ENCODE measurements around the gene VEPH1. TPM values are rescaled to one million over a fixed set of nuclear protein-coding genes. Genes with fewer than 3 reads are reported as not detected.

VEPH1 gene
- total RNA-seq, 1 experiment from 2014 or later = 7.7 TPM

DNA sequence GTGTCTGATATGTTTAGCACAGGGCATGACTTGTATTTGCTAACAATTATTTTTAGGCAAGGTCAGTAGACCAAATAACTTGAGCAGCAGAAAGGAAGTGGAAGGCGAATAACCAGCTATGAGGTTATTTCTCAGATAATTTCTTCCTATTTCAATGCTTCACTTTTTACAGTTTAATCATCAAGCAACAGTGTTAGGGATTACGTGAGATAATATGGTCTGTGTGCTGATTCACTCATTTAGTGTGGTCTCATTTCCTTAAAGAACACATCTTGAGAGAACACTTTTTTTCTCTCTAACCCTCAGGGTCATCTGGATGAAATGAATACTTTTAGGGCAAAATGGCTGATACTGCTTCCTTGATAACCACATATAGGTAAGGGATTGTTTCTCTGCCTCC, 217.2 kb downstream of the VEPH1 start:
- Histone ChIP-seq H3K56ac (ENCODE audit: insufficient read length, low read depth, low read length) (no peak overlapping the region), H3K27ac (ENCODE audit: insufficient read length, low read depth, low read length) (no peak overlapping the region), H3K23ac (ENCODE audit: insufficient read length, low read depth, low read length) (no peak overlapping the region), H4K20me1 (ENCODE audit: control insufficient read depth, insufficient read depth, insufficient read length) (no peaks in the 10 kb centered on the region), H3K9ac (ENCODE audit: extremely low read depth, insufficient read length, low read length) (no peak overlapping the region), H2AK5ac (ENCODE audit: insufficient read length, low read length) (no peak overlapping the region), H2BK20ac (ENCODE audit: low read depth, low read length, poor library complexity, severe bottlenecking) (no peak overlapping the region), H2BK15ac (ENCODE audit: low read depth, low read length) (no peak overlapping the region), H3K14ac (ENCODE audit: insufficient read depth, low read length) (no peak overlapping the region), H2BK5ac (ENCODE audit: insufficient read length, low read length) (no peak overlapping the region), H3K4me1 (ENCODE audit: insufficient read depth, low read length) (0 out of 2 replicates have a peak, but pooled peaks cover 2% of the 10 kb centered on the region), H3K4me2 (ENCODE audit: insufficient read depth, insufficient read length, low read length) (no peak overlapping the region), H3K27me3 (ENCODE audit: insufficient read depth, low read length) (no peaks in the 10 kb centered on the region), H4K91ac (ENCODE audit: insufficient read length, low read depth, low read length) (no peak overlapping the region), H4K8ac (replicated peaks; ENCODE audit: insufficient read length, low read depth, low read length) (no peak overlapping the region), H2BK12ac (ENCODE audit: insufficient read length, low read depth, low read length) (no peak overlapping the region), H3K79me2 (ENCODE audit: insufficient read depth, low read length) (no peaks in the 10 kb centered on the region), H3K9me3 (ENCODE audit: control insufficient read depth, low read depth, low read length) (no peaks in the 10 kb centered on the region), H3K4ac (ENCODE audit: low read depth, low read length) (no peak overlapping the region), H3K18ac (ENCODE audit: insufficient read length, low read depth, low read length) (no peak overlapping the region), H2AFZ (ENCODE audit: low read length) (no peak overlapping the region), H2BK120ac (ENCODE audit: low read depth, low read length, poor library complexity, severe bottlenecking) (no peak overlapping the region), H3K79me1 (ENCODE audit: insufficient read depth, low read depth, low read length, poor library complexity, severe bottlenecking) (no peaks in the 10 kb centered on the region), H3K23me2 (ENCODE audit: insufficient read length, low read depth, low read length, poor library complexity, severe bottlenecking) (no peaks in the 10 kb centered on the region), H3T11ph (ENCODE audit: low read length) (no peak overlapping the region), H4K5ac (ENCODE audit: insufficient read length, low read depth, low read length) (no peak overlapping the region)
- WGBS (ENCODE audit: extremely low coverage, insufficient read length, low lambda C conversion rate) = no CpG with 5 or more reads among the region's 2 CpGs
- no peaks in the 10 kb centered on the region for H3K27me3 Mint-ChIP-seq (ENCODE audit: low read depth)
- no peak for DNase-seq
- no peaks in the 10 kb centered on the region for H3K9me3 Mint-ChIP-seq
- TF ChIP-seq, protein P1, sequence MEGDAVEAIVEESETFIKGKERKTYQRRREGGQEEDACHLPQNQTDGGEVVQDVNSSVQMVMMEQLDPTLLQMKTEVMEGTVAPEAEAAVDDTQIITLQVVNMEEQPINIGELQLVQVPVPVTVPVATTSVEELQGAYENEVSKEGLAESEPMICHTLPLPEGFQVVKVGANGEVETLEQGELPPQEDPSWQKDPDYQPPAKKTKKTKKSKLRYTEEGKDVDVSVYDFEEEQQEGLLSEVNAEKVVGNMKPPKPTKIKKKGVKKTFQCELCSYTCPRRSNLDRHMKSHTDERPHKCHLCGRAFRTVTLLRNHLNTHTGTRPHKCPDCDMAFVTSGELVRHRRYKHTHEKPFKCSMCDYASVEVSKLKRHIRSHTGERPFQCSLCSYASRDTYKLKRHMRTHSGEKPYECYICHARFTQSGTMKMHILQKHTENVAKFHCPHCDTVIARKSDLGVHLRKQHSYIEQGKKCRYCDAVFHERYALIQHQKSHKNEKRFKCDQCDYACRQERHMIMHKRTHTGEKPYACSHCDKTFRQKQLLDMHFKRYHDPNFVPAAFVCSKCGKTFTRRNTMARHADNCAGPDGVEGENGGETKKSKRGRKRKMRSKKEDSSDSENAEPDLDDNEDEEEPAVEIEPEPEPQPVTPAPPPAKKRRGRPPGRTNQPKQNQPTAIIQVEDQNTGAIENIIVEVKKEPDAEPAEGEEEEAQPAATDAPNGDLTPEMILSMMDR (conservative IDR thresholded peaks at IDR 0.05) = no peak
- 0 out of 4 replicates have a peak, but pooled peaks cover 0 to 2% of the 10 kb centered on the region in 2 experiments for H3K4me1 Mint-ChIP-seq
- H3K27ac Mint-ChIP-seq = no peak overlapping the region
- H3K4me3 Mint-ChIP-seq = no peak overlapping the region
- H3K36me3 Mint-ChIP-seq (ENCODE audit: insufficient read depth in 1 of 3, low read depth in 3 of 3) = no peaks in the 10 kb centered on the region
